Activated CD4-positive, CD25-positive, alpha-beta regulatory T cell (primary cell): ENCODE data around the gene CATSPERZ.
"Not testable (repeated sequence)": the region's sequence is repeated elsewhere in the genome, so short reads cannot be mapped to it uniquely, and the experiment has no call there.

ENCODE experiments used
- DNase-seq, 4 experiments: peaks; one replicate each; lab custom pipeline; 2025; lab: John Stamatoyannopoulos, UW

The CATSPERZ gene

DNA sequence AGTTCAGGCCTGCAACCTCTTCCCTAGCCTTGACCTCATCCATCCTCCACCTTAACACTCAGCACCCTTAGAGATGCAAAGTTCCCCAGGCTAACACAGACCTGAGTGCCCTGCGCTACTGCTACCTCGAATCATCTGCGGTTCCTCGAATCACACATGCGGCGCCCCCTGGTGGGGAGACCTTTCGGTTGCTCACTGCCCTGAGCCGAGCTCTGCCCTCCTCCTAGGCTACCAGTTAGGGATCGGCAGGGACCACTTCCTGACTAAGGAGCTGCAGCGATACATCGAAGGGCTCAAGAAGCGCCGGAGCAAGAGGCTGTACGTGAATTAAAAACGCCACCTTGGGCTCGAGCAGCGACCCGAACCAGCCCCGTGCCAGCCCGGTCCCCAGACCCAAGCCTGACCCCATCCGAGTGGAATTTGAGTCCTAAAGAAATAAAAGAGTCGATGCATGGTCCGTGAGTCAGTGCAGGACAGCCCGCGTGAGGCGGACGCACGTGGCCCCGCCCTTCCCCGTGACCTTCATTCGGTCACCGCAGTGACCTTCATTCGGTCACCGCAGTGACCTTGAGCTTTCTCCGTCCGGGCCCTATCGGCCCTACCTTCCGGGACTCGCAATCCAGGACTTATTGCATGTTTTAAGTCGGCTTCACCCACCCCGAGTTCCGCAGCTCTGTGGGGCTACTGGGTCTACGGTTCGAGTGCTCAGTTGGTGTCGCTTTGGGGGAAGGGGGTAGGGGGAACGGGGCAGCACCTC is 4.3 kb downstream of the CATSPERZ start:
- DNase-seq: peak; percentile 84 to 93 (median 88)

- DNase-seq: peak; percentile 99
These were observed 5.0 kb downstream of the CATSPERZ start, which contains the start of gene ESRRA for GRCh38 chr11:64305075-64305690. Gene ESRRA (plus strand): TSS chr11:64305524. CDS start chr11:64307180, 1,656 bp downstream.

DNA sequence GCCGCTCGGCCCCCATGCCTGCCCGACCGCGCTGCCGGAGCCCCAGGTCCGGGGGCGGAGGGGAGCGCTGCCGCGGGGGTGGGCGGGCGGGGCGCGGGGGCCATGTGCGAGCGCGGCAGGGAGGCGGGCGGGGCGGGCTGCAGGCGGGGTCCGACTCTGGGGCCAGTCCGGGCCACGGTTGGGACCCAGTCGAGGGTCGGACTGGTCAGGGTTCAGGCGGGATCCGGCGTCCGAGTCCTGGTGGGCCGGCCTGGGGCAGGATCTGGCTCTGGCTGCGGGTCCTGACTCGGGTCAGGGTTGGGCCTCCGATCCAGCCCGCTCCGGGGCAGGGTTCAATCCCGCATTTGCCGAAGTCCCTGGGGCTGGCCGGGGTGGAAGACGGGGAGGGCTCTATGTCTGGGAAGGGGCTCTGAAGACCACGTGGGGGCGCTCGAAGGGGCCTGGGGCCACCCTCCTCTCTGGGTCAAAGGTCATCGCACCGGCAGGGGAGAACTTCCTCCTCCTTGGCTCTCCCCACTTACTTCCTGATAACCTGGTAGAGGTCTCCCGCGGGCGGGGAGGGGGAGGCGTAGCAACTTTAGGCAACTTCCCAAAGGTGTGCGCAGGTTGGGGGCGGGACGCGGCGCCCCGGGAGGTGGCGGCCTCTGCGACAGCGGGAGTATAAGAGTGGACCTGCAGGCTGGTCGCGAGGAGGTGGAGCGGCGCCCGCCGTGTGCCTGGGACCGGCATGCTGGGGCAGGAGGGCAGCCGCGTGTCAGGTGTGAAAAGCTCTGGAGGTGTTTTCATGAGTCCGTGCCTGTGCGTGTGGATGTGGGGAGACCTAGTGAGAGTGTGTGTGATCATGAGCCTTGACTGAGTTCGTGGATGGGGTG is 5.8 kb downstream of the CATSPERZ start:
- DNase-seq: peak in 3 of 4 experiments; percentile 42 to 56 (median 48)

DNA sequence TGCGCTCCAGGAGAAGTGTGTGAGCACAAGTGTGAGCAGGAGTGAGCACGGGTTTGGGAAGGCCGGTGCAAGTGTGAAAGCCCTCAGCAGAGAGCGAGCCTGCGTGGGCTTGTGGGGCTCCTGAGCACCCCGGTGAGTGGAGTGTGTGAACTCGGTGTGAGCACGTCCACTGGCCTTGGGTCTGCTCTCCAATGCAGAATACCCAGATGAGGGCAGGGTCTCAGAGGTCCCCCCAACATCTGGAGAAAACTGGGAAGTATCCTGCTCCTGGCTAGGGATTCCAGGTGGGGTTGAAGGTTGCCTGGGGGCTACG is 6.4 kb downstream of the CATSPERZ start:
- DNase-seq: no peak

GRCh38 chr11:64306876-64307622 is 6.9 kb downstream of the CATSPERZ start:
- DNase-seq: no peak

GRCh38 chr11:64307795-64308194 is 7.6 kb downstream of the CATSPERZ start:
- not testable (repeated sequence) for DNase-seq

GRCh38 chr11:64312947-64313346 is 12.8 kb downstream of the CATSPERZ start:
- no peak for DNase-seq

DNA sequence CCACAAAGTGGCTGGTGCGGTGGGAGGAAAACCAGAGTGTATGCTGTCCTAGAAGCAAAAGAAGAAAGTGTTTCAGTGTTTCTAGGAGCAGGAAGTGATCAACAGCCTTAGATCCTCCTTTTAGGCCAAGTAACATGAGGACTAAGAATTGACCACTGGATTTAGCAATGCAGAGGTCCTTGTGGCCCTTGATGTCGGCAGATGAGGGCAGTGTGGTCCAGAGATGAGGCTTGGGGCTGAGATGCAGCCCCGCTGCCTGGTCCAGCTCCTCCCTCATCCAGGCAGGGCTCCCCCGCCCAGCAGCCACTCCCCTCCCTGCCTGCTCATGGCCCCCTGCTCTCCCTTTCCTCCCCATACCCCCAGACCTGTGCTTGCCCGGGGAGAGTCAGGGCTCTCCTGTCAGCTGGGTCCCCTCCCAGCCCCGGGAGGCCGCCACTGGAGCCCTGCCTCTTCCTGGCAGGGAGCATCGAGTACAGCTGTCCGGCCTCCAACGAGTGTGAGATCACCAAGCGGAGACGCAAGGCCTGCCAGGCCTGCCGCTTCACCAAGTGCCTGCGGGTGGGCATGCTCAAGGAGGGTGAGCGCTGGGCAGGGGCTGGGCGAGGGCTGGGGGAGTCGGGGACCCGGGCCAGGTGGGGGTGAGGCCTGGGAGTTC is 13.5 kb downstream of the CATSPERZ start:
- no peak for DNase-seq

DNA sequence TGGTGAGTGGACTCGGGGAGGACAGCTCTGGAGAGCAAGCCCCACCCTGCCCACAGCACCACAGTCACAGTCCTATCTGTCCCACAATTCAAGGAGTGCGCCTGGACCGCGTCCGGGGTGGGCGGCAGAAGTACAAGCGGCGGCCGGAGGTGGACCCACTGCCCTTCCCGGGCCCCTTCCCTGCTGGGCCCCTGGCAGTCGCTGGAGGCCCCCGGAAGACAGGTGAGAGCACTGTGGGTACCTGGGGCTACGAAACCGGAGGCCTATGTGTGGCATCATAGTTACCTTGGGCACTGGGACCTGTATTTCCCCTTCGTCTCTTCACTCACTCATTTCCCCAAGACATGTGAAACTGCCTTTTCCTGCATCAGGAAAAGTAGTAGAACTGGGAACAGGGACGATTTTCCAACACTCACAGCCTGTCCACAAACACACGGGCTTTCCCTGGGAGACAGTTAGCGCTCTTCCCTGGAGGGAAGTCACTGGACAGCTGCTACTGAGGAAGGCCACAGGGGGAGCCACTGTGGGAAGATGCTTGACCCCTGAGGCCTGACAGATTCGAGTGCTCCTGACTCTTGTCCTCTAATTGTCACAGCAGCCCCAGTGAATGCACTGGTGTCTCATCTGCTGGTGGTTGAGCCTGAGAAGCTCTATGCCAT is 14.1 kb downstream of the CATSPERZ start:
- no peak for DNase-seq

- DNase-seq: no peak
These were observed 14.8 kb downstream of the CATSPERZ start for GRCh38 chr11:64314805-64315561.

DNA sequence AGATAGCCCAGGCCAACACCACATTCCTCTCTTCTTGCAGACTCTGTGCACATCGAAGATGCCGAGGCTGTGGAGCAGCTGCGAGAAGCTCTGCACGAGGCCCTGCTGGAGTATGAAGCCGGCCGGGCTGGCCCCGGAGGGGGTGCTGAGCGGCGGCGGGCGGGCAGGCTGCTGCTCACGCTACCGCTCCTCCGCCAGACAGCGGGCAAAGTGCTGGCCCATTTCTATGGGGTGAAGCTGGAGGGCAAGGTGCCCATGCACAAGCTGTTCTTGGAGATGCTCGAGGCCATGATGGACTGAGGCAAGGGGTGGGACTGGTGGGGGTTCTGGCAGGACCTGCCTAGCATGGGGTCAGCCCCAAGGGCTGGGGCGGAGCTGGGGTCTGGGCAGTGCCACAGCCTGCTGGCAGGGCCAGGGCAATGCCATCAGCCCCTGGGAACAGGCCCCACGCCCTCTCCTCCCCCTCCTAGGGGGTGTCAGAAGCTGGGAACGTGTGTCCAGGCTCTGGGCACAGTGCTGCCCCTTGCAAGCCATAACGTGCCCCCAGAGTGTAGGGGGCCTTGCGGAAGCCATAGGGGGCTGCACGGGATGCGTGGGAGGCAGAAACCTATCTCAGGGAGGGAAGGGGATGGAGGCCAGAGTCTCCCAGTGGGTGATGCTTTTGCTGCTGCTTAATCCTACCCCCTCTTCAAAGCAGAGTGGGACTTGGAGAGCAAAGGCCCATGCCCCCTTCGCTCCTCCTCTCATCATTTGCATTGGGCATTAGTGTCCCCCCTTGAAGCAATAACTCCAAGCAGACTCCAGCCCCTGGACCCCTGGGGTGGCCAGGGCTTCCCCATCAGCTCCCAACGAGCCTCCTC is 15.7 kb downstream of the CATSPERZ start:
- not testable (repeated sequence) for DNase-seq

DNA sequence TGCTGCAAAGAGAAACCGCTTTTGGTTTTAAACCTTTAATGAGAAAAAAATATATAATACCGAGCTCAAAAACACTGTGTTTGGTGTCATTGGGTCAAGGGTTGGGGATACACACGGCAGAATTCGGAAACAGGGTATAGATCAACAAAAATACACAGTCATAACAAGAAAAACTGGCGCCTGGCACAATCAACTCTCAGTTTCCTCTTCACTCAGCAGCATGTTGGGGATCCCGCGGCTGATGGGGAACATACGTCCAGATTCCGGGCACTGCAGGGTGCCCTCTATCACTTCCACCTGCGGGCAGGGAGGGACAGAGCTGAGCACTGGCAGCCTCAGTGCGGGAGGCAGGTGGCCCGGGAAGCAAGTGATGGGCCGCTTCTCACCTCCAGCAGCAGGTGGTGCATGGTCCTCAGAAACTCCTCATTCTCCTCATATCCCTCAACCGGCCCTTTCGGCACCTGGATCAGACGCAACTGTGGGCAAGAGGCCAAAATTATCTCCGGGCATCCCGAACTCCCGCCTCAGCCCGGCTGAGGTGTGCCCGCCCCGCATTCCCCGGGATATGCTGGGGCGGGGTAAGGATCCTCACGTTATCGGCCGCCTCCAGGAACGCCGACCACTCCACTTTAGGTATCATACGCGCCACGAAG is 16.6 kb downstream of the CATSPERZ start:
- DNase-seq: no peak

GRCh38 chr11:64317325-64317960 is 17.3 kb downstream of the CATSPERZ start, which contains the start of gene TRMT112:
Gene TRMT112 (minus strand): TSS chr11:64317559. CDS start chr11:64317526, 33 bp downstream.
- DNase-seq: peak; percentile 84 to 94 (median 90)

- peak; percentile 78 to 93 (median 89) for DNase-seq
These were observed 18.0 kb downstream of the CATSPERZ start, which contains the start of gene PRDX5 for GRCh38 chr11:64317961-64318765. Gene PRDX5 (plus strand): TSS chr11:64318121. CDS start chr11:64318216, 95 bp downstream.

DNA sequence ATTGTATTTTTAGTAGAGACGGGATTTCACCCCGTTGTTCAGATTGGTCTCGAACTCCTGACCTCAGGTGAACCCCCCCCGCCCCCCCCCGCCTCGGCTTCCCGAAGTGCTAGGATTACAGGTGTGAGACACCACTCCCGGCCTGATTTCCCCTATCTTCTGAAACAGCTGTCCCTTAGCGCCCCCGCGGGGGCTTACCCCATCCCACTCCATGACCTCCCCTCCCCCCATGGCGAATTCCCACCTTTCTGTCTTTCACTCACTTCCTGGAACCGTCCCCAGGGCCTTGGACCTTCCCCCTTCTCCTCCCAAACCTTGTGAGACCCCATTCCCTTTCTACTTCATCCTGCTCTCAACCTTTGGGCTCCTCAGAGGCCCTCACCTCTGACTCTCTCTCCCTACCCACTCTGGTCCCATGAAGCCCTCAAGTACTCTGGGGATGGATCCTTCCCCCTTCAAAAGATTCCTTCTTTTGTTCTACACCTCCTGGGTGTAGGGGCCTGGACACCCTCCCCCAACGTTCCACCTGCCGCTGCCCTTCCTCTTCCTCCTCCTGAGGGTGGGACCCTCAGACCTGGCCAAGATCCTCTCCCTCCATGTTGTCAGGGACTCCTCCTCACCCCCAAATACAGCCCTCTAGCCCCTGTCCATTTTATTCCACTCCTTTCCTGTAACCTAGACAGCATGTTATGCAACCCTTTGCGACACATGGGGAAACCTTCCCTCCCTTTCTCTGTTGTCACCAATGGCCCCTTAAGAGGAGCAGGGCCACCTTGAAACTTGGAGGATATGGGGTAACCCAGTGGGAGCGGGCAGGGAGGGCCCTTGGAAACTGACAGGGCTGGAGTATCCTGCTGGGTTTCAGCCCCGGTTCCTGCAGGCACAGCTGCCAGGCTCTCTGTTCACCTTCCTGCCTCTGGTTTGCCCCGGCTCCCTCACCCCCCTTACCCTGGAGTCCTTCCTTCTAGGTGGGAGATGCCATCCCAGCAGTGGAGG is 18.9 kb downstream of the CATSPERZ start:
- DNase-seq: no peak

- DNase-seq: no peak
These were observed 20.4 kb downstream of the CATSPERZ start for GRCh38 chr11:64320556-64320955.
